Stimulated activated CD8-positive, alpha-beta memory T cell treated with anti-CD3 and anti-CD28 coated beads, Interleukin-7, amount 100 ng/mL, for 48 hours (primary cell): ENCODE measurements around the gene APC.

ENCODE experiments used
- DNase-seq, 2 donors: peaks; one replicate each; pipeline ENCODE4 v3.0.0-alpha.2; 2020; ENCODE audit warnings: low read depth in 1 of 2; ENCODE audit errors: extremely low read depth in 1 of 2

The APC gene

DNA sequence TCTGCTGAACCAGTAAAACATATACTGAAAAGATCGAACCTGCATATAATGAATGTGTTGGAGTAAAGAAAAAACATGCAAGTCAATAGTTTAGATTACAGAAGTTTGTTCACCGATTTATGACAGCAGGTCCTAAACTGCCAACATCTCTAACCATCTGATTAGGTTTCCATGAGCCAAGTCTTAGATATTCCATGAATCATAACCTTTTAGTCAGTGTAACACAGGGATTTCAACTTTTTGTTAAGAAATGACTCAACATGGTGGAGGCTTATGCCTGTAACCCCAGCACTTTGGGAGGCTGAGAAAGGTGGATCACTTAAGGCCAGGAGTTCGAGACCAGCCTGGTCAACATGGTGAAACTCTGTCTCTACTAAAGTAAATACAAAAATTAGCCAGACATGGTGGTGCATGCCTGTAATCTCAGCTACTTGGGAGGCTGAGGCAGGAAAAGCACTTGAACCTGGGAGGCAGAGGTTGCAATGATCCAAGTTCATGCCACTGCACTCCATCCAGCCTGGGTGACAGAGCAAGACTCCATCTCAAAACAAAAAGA, 38.7 kb downstream of the APC start:
- DNase-seq: no peak

DNA sequence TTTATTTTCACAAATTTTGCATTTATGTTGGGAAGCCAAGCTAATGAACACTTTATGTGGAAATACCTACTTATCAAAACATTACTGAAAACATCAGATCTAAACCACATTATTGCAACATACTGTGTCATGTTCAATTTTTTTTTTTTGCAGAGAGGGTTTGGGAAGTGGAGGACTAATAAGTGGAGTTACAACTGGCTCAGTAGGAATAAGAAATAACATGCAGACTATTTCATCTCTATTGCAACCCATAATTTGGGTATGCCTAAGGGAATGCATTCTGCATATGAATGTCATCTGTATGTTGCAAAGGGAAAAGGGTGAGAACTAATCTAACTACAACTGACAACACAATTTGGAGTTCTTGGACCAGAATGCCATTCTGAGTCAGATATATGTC, 41.8 kb downstream of the APC start:
- DNase-seq: no peak

DNA sequence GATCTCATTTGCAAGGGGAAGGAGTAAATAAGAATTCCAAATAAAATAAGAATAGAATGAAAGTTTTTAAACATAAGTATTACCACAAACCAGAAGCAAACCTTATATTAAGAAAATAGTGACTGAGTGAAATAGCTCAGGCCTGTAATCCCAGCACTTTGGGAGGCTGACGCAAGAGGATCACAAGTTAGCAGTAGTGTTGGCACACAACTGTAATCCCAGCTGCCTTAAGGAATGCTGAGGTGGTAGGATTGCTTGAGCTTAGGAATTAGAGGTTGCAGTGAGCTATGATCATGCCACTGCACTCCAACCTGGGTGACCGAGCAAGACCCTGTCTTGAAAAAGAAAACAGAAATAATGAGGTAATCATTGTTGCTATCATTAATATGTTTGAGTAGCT, 47.0 kb downstream of the APC start:
- no peak for DNase-seq

DNA sequence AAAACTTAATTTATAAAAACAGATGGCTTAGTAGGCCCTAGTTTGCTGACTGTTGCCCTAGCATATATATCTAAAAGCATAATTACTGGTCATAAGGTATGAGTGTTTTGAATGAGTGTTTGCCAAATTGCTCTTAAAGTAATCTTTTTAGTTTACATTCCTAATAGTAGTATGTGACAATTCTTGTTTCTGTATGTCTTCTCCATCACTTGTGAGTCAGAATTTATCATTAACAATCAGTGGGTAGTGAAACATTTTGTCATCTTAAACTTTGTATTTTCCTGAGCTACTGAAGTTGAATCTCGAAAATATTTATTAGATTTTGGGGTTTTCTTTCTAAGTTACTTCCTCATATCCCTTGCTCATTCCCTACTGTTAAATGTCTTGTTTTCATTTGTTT, 49.6 kb downstream of the APC start:
- DNase-seq: no peak

DNA sequence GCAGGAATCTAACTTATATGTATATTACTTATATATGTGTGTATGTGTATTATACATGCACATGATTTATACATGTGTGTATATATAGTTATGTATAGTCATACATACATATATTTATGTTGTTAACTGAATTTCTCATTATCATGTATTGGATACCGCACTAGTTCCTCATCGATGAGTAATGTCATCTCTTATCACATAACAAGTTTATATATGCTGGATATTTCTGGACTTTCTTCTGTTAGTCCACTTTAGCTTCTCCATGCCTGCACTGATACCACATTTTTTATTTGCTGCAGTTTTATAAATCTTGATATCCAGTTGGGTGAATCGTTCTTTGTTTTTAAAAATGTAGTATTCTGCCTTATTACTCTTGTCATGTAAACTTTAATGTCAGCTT, 50.2 kb downstream of the APC start:
- DNase-seq: no peak

DNA sequence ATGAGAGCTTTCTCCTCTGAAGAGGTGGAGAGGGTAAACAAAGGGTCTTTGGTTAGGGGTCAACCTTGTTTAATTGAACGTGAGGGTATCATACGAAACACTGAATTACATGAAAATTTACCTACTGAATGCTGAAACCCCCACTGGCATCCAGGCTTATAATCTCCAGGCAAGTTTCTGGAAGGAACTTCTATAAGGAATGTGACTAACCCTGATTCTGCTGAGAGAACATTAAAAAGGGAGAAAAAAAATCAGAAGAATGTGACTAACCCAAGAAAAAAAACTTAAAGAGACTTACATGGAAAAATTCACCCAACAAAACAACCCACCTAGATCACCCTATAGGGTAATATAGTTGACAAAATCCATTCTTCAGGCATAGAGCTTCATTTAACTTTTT, 55.5 kb downstream of the APC start:
- no peak for DNase-seq

DNA sequence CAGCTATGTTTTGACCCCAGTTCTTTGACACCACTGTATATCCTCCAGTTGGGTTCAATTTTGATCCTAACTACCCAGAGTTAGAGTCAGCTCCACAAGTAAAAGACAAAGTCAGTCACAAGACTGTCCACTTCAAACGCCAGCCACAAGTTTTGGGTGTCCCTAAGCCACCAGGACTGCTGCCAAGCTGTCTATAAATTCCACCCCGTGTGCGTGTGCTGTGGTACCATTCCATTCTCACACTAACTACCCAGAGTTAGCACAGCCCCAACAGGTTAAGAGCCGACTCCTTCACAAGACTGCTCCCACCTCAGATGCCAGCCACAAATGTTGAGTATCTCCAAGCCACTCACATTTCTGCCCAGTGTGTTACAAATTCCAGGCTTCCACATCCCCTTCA, 56.7 kb downstream of the APC start:
- no peak for DNase-seq

DNA sequence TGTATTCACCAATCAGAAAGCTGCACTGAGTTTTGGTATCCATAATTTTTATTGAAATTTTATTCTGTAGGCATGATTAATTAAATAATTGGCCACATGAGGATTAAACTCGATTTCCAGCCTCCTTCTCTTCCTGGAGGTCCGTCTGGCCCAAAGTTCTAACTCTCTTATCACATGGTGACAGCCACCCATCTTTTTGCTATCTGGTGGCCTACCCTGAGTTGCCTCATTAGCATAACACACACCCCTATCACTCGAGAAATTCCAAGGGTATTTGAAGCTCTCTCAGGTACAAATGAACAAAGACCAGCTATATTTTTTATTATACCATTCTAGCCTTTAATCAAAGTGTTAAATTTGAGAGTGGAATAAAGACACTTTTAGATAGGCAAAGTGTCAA, 57.7 kb downstream of the APC start:
- DNase-seq: no peak

DNA sequence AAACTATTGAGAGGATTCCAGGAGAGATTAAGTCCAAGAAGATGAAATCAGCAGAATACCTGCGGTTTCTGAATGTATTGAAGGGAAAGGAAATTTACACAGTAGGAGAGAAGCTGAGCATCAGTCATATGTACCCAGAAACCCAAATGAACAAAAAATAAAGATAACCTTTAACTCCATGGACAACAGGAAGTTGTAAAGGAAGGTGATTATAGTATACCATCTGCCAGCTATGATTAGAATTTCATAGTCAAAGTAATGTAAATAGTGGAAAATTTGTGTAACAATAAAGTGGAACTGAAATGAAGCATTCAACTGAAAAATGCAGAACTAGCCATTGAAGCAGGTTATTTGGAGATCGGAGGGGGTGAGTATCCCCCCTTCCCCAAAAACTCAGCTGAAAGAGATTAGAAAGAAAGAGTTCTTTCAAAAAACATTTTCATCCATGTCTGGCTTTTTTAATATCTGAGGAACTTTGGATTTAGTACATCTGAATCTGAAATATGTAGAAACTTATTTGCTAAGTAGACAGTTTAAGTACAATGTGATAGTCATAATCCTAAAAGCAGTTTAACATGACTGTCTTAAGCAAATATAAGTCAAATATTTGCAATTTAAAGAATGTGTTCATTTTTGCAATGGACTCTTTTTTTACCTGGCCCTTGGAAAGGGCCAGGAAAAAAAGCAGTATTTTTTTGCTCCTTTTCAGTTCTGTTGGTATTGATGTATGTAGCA, 58.4 kb downstream of the APC start:
- DNase-seq: no peak

DNA sequence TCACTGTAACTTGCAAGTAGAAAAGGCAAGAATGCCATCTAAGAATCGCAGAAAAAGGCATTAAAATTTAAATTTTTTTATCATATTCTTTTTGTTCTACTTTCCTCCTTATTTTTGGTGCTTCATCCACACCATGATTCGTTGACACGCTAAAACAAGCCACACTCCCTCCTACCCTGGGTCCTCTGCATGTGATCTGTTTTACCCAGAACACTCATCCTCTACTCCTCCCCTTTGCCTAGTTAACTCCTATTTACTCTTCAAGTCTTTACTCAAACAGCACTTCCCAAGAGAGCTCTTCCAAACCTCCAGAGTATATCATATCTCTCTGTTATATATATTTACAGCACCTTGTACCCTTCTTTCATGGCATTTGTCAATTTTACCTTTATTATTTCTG, 62.0 kb downstream of the APC start:
- no peak for DNase-seq

DNA sequence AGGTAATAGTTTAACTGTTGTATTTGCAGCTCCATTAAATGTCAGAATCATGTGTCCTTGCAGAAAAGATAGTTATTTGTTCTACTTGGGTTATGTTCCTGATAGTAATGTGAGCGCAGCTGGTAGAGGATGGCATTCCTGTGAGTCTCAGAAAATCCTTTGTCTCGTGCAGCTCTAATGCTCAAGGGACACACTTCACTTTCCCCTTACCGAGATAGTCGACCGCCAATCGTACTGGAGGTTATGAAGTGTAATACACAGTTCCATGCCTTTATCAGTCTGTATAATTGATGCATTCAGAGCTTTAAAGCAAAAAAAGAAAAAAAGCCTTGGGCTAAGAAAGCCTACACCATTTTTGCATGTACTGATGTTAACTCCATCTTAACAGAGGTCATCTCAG, 63.2 kb downstream of the APC start:
- no peak for DNase-seq

DNA sequence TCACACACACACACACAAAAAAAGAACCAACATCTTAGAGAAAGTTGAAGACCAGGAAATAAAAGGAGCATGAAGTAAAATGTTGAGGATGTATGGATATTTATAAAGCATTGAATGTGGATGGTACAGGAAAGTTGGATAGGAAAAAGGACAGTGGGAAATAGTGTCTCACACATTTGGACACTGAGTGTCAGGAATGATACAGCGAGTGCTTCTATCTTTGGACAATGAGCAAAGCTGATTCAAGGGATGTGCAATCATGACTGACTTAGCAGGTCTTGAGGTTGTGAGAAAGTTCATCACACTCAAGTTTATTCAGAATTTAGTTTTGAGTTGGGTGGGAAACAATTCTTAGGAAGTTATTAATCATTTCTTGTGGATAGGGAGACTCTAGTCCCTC, 73.3 kb downstream of the APC start:
- no peak for DNase-seq

DNA sequence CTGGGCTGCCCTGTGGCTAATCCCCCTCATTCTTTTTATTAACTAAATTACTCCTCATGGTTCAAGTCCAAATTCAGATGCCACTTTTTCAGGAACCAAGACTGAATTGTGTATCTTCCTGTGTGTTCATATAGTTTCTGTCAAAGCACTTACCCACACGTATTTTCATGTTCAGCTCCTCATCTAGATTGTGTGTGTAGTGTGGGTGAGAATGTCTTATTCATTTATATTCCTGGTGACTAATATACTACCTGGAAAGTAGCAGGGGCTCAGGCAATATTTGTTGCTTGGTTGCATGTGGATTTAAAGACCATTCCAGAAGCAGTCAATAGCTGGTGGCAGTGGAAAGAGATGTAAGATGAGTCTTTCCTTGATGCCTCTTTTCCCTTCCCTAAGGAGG, 74.9 kb downstream of the APC start:
- DNase-seq: no peak

DNA sequence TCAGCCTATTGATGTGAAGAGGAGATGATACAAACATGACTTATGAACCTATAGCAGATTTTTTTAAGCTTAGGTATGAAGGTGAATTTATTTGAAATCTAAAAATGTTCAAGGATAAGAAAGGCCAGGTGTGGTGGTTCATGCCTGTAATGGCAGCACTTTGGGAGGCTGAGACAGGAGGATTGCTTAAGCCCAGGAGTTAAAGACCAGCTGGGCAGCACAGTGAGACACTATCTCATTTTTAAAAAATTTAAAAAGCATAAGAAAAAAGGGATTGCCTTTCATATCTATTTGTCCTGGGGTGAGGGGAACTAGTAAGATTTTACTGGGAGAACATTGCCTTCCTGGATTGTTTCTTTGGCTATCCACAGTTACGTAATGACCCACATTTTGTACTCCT, 82.6 kb downstream of the APC start:
- DNase-seq: no peak

DNA sequence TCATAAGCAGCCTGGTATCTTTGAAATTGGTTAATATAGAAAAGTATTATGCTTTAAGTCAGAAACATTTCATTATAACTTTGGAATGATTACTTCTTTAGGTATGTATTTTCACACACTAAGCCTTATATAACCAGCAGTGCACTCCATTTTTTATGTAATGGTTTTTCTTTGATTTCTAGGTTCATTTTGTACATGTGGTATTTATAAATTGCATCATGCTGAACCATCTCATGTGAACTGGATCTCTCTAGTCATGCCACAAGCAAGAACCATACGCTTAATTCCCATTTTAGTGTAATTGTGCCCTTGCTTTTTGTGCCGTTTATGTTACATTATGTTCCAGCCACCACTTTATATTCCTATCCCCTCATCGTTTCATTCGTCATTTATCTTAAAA, 84.8 kb downstream of the APC start:
- DNase-seq: no peak

DNA sequence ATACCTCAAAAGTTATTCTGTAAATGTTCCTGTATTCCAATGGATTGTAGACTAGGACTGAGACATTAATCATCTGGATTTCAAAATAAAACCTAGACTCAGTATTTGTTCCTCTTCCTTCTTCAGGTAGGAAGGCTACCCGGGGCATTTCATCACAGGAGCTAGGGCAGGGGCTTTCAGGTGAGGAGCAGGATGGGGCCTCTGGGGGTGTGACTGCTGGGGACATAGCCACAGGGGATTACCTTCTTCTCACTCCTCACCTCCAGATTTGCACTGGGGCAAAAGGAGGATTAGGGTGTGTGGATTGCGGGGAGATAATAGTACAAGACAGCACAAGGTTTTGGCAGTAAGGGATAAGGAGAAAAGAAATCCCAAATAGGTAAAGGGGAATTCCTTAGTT, 85.5 kb downstream of the APC start:
- no peak for DNase-seq

DNA sequence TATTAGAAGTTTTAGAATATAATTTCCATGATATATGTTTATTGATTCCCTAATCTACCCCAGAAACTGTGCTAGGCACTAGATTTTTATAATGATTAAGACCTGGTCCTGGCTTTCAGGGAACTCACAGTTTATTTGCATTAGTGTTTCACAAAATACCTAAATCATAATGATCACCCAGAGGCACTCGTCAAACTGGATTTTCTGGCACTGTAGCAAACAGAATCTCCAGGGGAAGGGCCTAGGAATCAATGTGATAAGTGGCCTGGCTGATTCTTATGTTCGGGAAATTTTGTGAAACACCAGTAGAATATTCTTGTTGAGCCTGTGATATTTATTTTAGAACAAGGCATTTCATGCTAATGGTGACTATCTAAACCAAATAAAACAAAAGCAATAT, 86.0 kb downstream of the APC start:
- no peak for DNase-seq

DNA sequence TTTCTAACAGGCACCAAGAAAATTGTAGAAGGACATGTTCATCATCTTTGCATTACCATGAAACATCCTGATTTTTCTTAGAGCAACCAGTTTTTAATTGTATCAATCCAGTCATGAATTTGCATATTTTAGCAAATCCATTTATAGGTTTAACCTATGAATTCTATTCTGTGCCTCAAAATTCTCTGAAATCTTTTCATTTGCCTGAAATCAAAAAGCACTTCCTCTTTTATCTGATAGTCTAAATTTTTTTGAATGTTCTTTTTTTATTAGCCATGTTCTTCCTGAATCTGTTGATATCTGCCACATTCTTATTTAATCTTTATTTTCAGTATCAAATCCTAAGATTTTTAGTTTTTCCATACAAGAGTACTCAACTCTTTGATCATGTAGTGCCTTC, 86.5 kb downstream of the APC start:
- no peak for DNase-seq

DNA sequence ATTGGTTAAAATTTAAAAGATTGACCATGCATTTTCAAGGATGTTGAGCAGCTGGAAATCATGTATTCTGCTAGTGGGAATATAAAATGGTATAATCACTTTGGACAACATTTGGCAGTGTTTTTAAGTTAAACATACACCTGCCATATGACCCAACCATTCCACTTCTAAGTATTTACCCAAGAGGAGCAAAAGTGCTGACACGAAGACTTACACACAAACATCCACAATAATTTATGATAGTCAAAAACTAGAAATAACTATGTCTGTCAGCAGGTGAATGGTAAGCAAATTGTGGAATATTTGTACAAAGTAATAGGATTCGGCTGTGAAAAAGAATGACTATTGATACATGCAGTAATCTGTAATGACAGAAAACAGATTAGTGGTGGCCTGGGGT, 92.7 kb downstream of the APC start:
- no peak for DNase-seq

DNA sequence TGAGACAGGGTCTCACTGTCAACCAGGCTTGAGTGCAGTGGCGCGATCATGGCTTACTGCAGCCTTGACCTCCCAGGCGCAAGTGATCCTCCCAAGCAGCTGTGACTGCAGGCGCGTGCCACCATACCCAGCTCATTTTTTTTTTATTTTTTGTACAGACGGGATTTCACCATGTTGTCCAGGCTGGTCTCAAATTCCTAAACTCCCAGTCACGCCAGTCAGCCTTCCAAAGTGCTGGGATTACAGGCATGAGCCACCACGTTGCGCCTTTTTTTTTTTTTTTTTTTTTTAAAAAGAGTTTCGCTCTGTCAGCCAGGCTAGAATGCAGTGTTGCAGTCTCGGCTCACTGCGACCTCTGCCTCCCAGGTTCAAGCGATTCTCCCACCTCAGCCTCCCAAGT, 96.3 kb downstream of the APC start:
- no peak for DNase-seq

DNA sequence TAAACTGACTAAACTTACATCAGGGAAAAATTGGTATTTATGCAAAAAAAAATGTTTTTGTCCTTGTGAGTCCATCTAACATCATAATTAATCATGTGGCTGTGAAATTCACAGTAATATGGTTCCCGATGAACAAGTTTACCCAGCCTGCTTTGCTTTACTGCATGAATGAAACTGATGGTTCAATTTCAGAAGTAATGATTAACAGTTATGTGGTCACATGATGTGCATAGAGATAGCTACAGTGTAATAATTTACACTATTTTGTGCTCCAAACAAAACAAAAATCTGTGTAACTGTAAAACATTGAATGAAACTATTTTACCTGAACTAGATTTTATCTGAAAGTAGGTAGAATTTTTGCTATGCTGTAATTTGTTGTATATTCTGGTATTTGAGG, 106.8 kb downstream of the APC start:
- DNase-seq: no peak

DNA sequence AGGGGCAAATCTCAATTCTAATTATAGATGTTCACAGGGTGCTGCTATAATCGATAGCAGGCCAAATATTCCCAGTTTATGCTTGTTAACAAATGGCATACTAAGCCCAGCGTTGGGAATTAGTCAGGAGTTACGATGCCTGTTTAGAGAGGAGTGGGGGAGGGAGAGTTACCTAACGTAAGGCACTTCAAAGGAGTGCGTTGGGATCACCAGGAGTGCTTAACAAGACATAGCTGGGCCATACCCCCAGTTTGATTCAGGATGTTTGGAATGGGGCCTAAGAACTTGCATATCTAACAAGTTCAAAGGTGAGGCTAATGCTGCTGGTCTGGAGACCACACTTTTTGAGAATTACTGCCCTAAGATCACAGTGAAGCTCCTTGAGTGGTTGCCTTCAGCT, 108.9 kb downstream of the APC start:
- DNase-seq: no peak

DNA sequence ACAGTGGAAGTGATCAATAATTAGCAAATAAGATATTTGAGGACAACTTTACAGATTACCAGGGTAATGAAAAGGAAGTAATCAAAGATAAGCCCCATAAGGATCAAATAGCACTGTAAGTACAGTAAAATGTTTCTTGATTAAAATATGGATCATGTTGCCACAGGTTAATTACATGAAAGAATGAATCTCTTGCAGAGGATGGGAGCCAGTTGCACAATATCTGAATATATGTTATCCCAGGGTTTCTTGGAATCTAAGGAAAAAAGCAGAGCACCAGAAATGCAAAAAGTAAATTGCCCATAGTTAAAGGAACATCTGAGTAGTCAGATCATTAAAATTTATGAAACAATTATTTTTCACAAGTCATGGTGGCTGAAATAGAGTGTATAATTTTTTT, 109.6 kb downstream of the APC start:
- DNase-seq: no peak
